Karpas-422 (cell line): ENCODE measurements around the gene TPD52L3. TPM values are rescaled to one million over a fixed set of nuclear protein-coding genes. Genes with fewer than 3 reads are reported as not detected.

Experiments used
- DNase-seq: peaks from one replicate; pipeline ENCODE4 v3.0.0-alpha.2; 2015
- H2AFZ ChIP-seq: fragments of 200-600 bp; sonication (generic); 2 replicates; pipeline ENCODE4 v1.6.1; 2014; ENCODE audit warnings: antibody characterized with exemption, low read length, mixed read lengths
- H3K27ac ChIP-seq: fragments of 200-600 bp; sonication (generic); 2 replicates; pipeline ENCODE4 v1.5.1; 2014; ENCODE audit warnings: mild to moderate bottlenecking, low read length, moderate library complexity
- H3K27me3 ChIP-seq: fragments of 200-600 bp; sonication (generic); 2 replicates; pipeline ENCODE4 v1.6.1; 2014; ENCODE audit warnings: low read length, mixed read lengths
- H3K36me3 ChIP-seq: fragments of 200-600 bp; sonication (generic); 2 replicates; pipeline ENCODE4 v1.6.1; 2014; ENCODE audit warnings: low read length, mixed read lengths; ENCODE audit not compliant: insufficient read depth
- H3K4me1 ChIP-seq: fragments of 200-600 bp; sonication (generic); 2 replicates; pipeline ENCODE4 v1.6.1; 2014; ENCODE audit warnings: mild to moderate bottlenecking, low read length, mixed read lengths
- H3K4me2 ChIP-seq: fragments of 200-600 bp; sonication (generic); 2 replicates; pipeline ENCODE4 v1.6.1; 2014; ENCODE audit warnings: low read length, low read depth, mild to moderate bottlenecking; ENCODE audit not compliant: poor library complexity, severe bottlenecking
- H3K4me3 ChIP-seq: fragments of 200-600 bp; sonication (generic); 2 replicates; pipeline ENCODE4 v1.5.1; 2014; ENCODE audit warnings: mild to moderate bottlenecking, antibody characterized with exemption, low read length, mixed read lengths
- H3K79me2 ChIP-seq: fragments of 200-600 bp; sonication (generic); 2 replicates; pipeline ENCODE4 v1.6.1; 2014; ENCODE audit warnings: mild to moderate bottlenecking, low read length, mixed read lengths
- H3K9ac ChIP-seq: fragments of 200-600 bp; sonication (generic); 2 replicates; pipeline ENCODE4 v1.6.0; 2014; ENCODE audit warnings: low read length
- H3K9me2 ChIP-seq: fragments of 200-600 bp; sonication (generic), shearing (Covaris generic); replicated peaks from 2 replicates; pipeline ENCODE4 v1.6.0; 2014; ENCODE audit warnings: mild to moderate bottlenecking, low read length, moderate library complexity; ENCODE audit not compliant: insufficient read depth
- H3K9me3 ChIP-seq: fragments of 300-700, 200-600 bp; sonication (generic); 2 replicates; pipeline ENCODE4 v1.6.1; 2014; ENCODE audit warnings: low read length, mixed read lengths
- H4K20me1 ChIP-seq: fragments of 200-600 bp; sonication (generic); 2 replicates; pipeline ENCODE4 v1.6.1; 2014; ENCODE audit warnings: mild to moderate bottlenecking, antibody characterized with exemption, low read length, low read depth; ENCODE audit not compliant: insufficient read depth
- total RNA-seq: library from RNA; depleted of rRNA; stranded (reverse); fragments of >200 nt; shearing (Covaris generic); gene quantifications from 2 replicates; pipeline ENCODE4 v1.2.3, GENCODE V29; 2014; ENCODE audit warnings: low replicate concordance

TPD52L3 gene
- total RNA-seq, 1 experiment from 2014 or later: not detected

GRCh38 chr9:6348766-6349165 is 20.6 kb downstream of the TPD52L3 start:
- DNase-seq: no peak
- H2AFZ ChIP-seq: no peak overlapping the region
- H3K79me2 ChIP-seq: no peaks in the 10 kb centered on the region
- H3K9ac ChIP-seq: no peak overlapping the region
- no peaks in the 10 kb centered on the region for H4K20me1 ChIP-seq
- no peaks in the 10 kb centered on the region for H3K36me3 ChIP-seq
- no peaks in the 10 kb centered on the region for H3K9me3 ChIP-seq
- H3K27ac ChIP-seq: no peak overlapping the region
- H3K4me1 ChIP-seq: no peaks in the 10 kb centered on the region
- no peaks in the 10 kb centered on the region for H3K9me2 ChIP-seq
- no peak overlapping the region for H3K4me2 ChIP-seq
- H3K4me3 ChIP-seq: no peak overlapping the region
- no peaks in the 10 kb centered on the region for H3K27me3 ChIP-seq

DNA sequence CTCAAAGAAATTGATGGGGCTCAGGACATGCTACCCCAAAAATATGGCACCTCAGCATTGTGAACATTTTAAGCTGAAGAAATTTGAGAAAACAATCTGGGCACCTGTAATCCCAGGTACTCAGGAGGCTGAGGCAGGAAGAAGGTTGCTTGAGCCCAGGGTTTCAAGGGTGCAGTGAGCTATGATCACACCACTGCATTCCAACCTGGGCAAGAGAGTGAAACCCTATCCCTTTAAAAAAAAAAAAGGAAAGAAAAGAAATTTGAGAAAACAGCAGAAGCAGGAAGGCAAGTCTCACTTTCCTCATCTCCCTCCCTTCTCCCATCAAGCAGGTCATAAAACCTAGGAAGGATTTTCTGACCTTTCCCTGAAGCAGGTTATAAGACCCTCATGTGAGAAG is 23.6 kb downstream of the TPD52L3 start:
- no peak overlapping the region for H3K27ac ChIP-seq
- H3K4me3 ChIP-seq: no peak overlapping the region
- no peaks in the 10 kb centered on the region for H3K9me3 ChIP-seq
- H3K4me1 ChIP-seq: no peaks in the 10 kb centered on the region
- H3K9ac ChIP-seq: no peak overlapping the region
- no peaks in the 10 kb centered on the region for H3K36me3 ChIP-seq
- H3K79me2 ChIP-seq: no peaks in the 10 kb centered on the region
- no peaks in the 10 kb centered on the region for H3K27me3 ChIP-seq
- H3K9me2 ChIP-seq: no peaks in the 10 kb centered on the region
- H2AFZ ChIP-seq: no peak overlapping the region
- no peaks in the 10 kb centered on the region for H4K20me1 ChIP-seq
- no peak for DNase-seq
- H3K4me2 ChIP-seq: no peak overlapping the region

DNA sequence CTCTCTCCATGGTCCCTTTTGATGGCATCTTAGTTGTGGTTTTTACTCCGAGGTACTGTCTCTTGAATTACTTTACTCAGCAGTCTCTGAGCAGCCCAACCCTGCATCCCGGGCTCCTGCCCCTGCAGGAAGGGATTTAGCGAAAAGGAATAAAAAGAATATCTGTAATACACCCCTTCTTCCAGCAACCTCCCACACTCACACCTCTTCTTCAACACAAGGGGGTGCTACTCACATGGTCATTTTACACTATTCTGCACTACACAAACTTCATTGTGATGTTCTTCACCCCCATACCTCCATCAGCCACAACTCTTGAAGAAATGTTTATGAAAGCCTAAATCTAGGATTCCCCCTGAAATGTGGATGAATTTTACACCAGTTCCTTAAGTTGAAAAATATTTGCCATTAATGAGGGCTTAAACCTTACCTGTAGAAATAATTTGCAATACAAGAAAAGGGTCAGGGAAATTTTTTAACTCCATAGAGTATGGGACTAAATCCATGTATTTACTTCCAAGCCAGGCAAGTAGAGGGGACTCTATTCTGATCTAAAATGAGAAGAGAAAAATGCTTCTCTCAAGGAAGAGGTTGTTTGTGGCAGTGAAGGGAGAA is 26.0 kb downstream of the TPD52L3 start:
- Histone ChIP-seq H3K27ac (no peak overlapping the region), H2AFZ (no peak overlapping the region), H3K79me2 (no peaks in the 10 kb centered on the region), H3K9ac (no peak overlapping the region), H3K4me1 (no peaks in the 10 kb centered on the region), H4K20me1 (no peaks in the 10 kb centered on the region), H3K27me3 (no peaks in the 10 kb centered on the region), H3K36me3 (no peaks in the 10 kb centered on the region), H3K4me3 (no peak overlapping the region), H3K4me2 (no peak overlapping the region), H3K9me2 (no peaks in the 10 kb centered on the region), H3K9me3 (no peaks in the 10 kb centered on the region)
- peak; percentile 84 for DNase-seq

DNA sequence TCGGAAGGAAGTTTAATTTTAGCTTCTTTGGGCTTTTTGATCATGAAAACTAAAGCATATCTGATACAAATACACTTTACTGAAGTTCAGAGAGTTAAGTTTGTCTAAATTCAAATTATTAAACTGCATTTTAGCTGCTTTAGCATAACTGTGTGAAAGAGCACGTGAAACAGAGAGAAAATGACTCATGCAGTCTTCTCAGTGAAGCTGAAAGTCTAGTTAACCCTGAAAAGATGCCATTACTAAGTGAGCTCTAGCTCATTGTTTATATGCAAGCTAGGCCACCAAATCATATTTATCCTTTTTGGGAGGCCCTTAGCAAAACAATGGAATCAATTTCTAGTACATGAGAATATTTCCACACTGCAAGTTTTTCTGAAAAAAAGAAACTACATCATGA is 27.6 kb downstream of the TPD52L3 start:
- no peak overlapping the region for H3K9ac ChIP-seq
- H3K4me1 ChIP-seq: no peaks in the 10 kb centered on the region
- no peak overlapping the region for H3K4me2 ChIP-seq
- no peaks in the 10 kb centered on the region for H3K36me3 ChIP-seq
- no peaks in the 10 kb centered on the region for H4K20me1 ChIP-seq
- no peaks in the 10 kb centered on the region for H3K27me3 ChIP-seq
- no peaks in the 10 kb centered on the region for H3K79me2 ChIP-seq
- no peak for DNase-seq
- H3K27ac ChIP-seq: no peak overlapping the region
- no peaks in the 10 kb centered on the region for H3K9me3 ChIP-seq
- no peak overlapping the region for H3K4me3 ChIP-seq
- H2AFZ ChIP-seq: no peak overlapping the region
- no peaks in the 10 kb centered on the region for H3K9me2 ChIP-seq

- no peaks in the 10 kb centered on the region for H3K27me3 ChIP-seq
- no peaks in the 10 kb centered on the region for H3K36me3 ChIP-seq
- no peak overlapping the region for H3K27ac ChIP-seq
- DNase-seq: no peak
- no peak overlapping the region for H3K9ac ChIP-seq
- no peaks in the 10 kb centered on the region for H4K20me1 ChIP-seq
- no peaks in the 10 kb centered on the region for H3K4me1 ChIP-seq
- H3K79me2 ChIP-seq: no peaks in the 10 kb centered on the region
- H3K9me3 ChIP-seq: no peaks in the 10 kb centered on the region
- no peak overlapping the region for H3K4me3 ChIP-seq
- no peak overlapping the region for H3K4me2 ChIP-seq
- H3K9me2 ChIP-seq: no peaks in the 10 kb centered on the region
- no peak overlapping the region for H2AFZ ChIP-seq
Observed at GRCh38 chr9:6356441-6356840, 28.3 kb downstream of the TPD52L3 start.

- Histone ChIP-seq H3K9ac (no peak overlapping the region), H3K4me2 (no peak overlapping the region), H3K4me1 (no peaks in the 10 kb centered on the region), H3K9me2 (no peaks in the 10 kb centered on the region), H3K27me3 (no peaks in the 10 kb centered on the region), H3K4me3 (no peak overlapping the region), H3K79me2 (no peaks in the 10 kb centered on the region), H3K36me3 (no peaks in the 10 kb centered on the region), H3K9me3 (no peaks in the 10 kb centered on the region), H3K27ac (no peak overlapping the region), H4K20me1 (no peaks in the 10 kb centered on the region), H2AFZ (no peak overlapping the region)
- DNase-seq: no peak
Observed at GRCh38 chr9:6356904-6357303, 28.7 kb downstream of the TPD52L3 start.

DNA sequence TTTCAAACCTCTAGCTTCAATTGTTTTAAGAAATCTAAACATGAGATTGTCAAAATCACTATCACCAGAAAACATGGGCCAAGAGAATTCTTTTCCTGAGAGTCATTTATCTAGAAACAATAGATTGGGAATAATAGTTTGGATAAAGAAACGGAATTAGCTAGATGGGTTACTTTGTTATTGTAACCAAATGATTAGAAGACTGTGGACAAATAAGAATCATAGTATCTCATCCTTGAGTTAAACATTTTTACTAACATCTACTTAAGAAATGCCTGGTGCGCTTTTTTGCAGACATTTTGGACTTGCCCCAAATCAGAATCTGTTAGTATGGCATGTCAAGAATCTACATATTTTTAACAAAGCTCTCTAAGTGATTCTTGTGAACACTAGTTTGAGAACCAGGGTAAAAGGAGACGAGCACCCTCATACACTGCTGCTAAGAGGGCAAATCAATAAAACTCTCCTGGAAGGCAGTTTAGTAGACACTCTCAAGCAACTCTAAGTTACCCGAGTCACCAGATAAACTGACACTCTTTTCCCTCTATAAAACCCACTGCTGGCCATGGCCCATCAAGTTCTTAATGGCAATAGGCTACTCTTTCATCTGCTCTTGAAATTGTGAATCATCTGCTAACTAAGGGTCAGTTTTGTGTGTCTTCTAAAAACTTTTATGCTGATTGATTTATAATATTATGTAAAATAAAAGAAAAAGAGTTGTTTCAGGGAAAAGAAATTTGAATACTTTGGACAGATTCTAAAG is 39.1 kb downstream of the TPD52L3 start:
- Histone ChIP-seq H3K9me2 (no peaks in the 10 kb centered on the region), H3K4me3 (no peak overlapping the region), H3K27me3 (no peaks in the 10 kb centered on the region), H3K27ac (no peak overlapping the region), H3K9me3 (peaks cover 5% of the 10 kb centered on the region; the same call in 1 of the 2 replicates), H3K36me3 (no peaks in the 10 kb centered on the region), H2AFZ (no peak overlapping the region), H3K9ac (no peak overlapping the region), H3K4me2 (no peak overlapping the region), H3K79me2 (no peaks in the 10 kb centered on the region), H3K4me1 (no peaks in the 10 kb centered on the region), H4K20me1 (no peaks in the 10 kb centered on the region)
- no peak for DNase-seq

DNA sequence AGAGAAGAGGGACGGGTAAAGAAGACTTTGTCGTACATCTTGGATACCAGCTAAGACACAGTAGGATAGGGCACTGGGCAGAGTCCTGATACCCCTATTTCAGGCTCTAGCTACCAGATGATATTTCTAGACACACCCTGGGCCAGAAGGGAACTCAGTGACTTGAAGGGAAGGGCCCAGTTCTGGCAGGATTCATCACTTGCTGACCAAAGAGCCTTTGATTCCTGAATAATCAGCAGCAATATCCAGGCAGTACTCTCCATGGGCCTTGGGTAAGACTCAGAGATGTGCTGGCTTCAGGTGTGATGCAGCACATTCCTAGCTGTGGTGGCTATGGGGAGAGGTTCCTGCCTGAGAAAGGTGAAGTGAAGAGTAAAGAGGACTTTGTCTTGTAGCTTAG is 40.7 kb downstream of the TPD52L3 start:
- Histone ChIP-seq H3K4me1 (no peaks in the 10 kb centered on the region), H3K27ac (no peak overlapping the region), H3K4me3 (no peak overlapping the region), H3K79me2 (no peaks in the 10 kb centered on the region), H3K4me2 (no peak overlapping the region), H3K9me2 (no peaks in the 10 kb centered on the region), H3K9me3 (peaks cover 5% of the 10 kb centered on the region; the same call in 1 of the 2 replicates), H3K27me3 (no peaks in the 10 kb centered on the region), H4K20me1 (no peaks in the 10 kb centered on the region), H3K9ac (no peak overlapping the region), H2AFZ (no peak overlapping the region), H3K36me3 (no peaks in the 10 kb centered on the region)
- no peak for DNase-seq
